ENCODE results near the gene GJD2. TPM values are rescaled to one million over a fixed set of nuclear protein-coding genes. Genes with fewer than 3 reads are reported as not detected.

GJD2 gene
- total RNA-seq, 1 experiment from 2014 or later: not detected

- H3K4me1 ChIP-seq (ENCODE audit: insufficient read depth, low read length): no peaks in the 10 kb centered on the region
- intact Hi-C loops (cut with micrococcal nuclease): no loop called here
- no TSS peak for BruUV-seq (replicated peaks)
- H3K9me2 ChIP-seq (replicated peaks; ENCODE audit: low read length): no peaks in the 10 kb centered on the region
- no peak overlapping the region for H3K4me2 ChIP-seq (ENCODE audit: low read length)
- DNase-seq: no peak
- H3K79me2 ChIP-seq (ENCODE audit: low read length): no peaks in the 10 kb centered on the region
- TF ChIP-seq EZH2 (IDR thresholded peaks at IDR 0.05; ENCODE audit: low read length, unreplicated experiment): no peak
- H3K9me3 ChIP-seq (ENCODE audit: low read length): no peaks in the 10 kb centered on the region
- peaks cover 94% of the 10 kb centered on the region for H3K27me3 ChIP-seq (ENCODE audit: low read length)
- no peak overlapping the region for H3K9ac ChIP-seq (ENCODE audit: low read length)
- H3K4me3 ChIP-seq (ENCODE audit: low read length): no peak overlapping the region
- ChIA-PET CTCF (no interaction called here), POLR2A (ENCODE audit: unreplicated experiment) (no interaction called here)
- ATAC-seq: no peak
- H3F3A ChIP-seq (ENCODE audit: low read length, unreplicated experiment): no peaks in the 10 kb centered on the region
- H4K20me1 ChIP-seq (ENCODE audit: low read length): no peaks in the 10 kb centered on the region
- no peak overlapping the region for H3K27ac ChIP-seq (ENCODE audit: low read length)
- no peaks in the 10 kb centered on the region for H3K36me3 ChIP-seq (ENCODE audit: low read depth, low read length)
- no peak overlapping the region for H2AFZ ChIP-seq (ENCODE audit: low read length)
Measured at GRCh38 chr15:34738002-34738401, 16.8 kb downstream of the GJD2 start.

GRCh38 chr15:34737477-34737876, 17.3 kb downstream of the GJD2 start:
- DNase-seq: no peak
- ChIA-PET CTCF (no interaction called here), POLR2A (ENCODE audit: unreplicated experiment) (no interaction called here)
- no peaks in the 10 kb centered on the region for H4K20me1 ChIP-seq (ENCODE audit: low read length)
- H3K9me3 ChIP-seq (ENCODE audit: low read length): no peaks in the 10 kb centered on the region
- H2AFZ ChIP-seq (ENCODE audit: low read length): no peak overlapping the region
- ATAC-seq: no peak
- H3K36me3 ChIP-seq (ENCODE audit: low read depth, low read length): no peaks in the 10 kb centered on the region
- no peaks in the 10 kb centered on the region for H3K79me2 ChIP-seq (ENCODE audit: low read length)
- no peak overlapping the region for H3K27ac ChIP-seq (ENCODE audit: low read length)
- H3K4me2 ChIP-seq (ENCODE audit: low read length): no peak overlapping the region
- intact Hi-C loops (cut with micrococcal nuclease): no loop called here
- no peaks in the 10 kb centered on the region for H3K4me1 ChIP-seq (ENCODE audit: insufficient read depth, low read length)
- H3K27me3 ChIP-seq (ENCODE audit: low read length): peaks cover 97% of the 10 kb centered on the region
- H3K9me2 ChIP-seq (replicated peaks; ENCODE audit: low read length): no peaks in the 10 kb centered on the region
- H3K4me3 ChIP-seq (ENCODE audit: low read length): no peak overlapping the region
- H3K9ac ChIP-seq (ENCODE audit: low read length): no peak overlapping the region
- BruUV-seq (replicated peaks): no TSS peak
- no peaks in the 10 kb centered on the region for H3F3A ChIP-seq (ENCODE audit: low read length, unreplicated experiment)
- TF ChIP-seq EZH2 (IDR thresholded peaks at IDR 0.05; ENCODE audit: low read length, unreplicated experiment) (no peak), CTCF (conservative IDR thresholded peaks at IDR 0.05; ENCODE audit: low read depth, low read length) (no peak), EZH2phosphoT487 (IDR thresholded peaks at IDR 0.05; ENCODE audit: borderline replicate concordance, low read length) (no peak)

- Histone ChIP-seq H3K4me2 (ENCODE audit: low read length) (no peak overlapping the region), H3K79me2 (ENCODE audit: low read length) (no peaks in the 10 kb centered on the region), H3K36me3 (ENCODE audit: low read depth, low read length) (no peaks in the 10 kb centered on the region), H3K9me2 (replicated peaks; ENCODE audit: low read length) (no peaks in the 10 kb centered on the region), H3K27ac (ENCODE audit: low read length) (no peak overlapping the region), H3K4me1 (ENCODE audit: insufficient read depth, low read length) (no peaks in the 10 kb centered on the region), H3K27me3 (ENCODE audit: low read length) (peaks cover 78% of the 10 kb centered on the region), H4K20me1 (ENCODE audit: low read length) (no peaks in the 10 kb centered on the region), H3K9ac (ENCODE audit: low read length) (no peak overlapping the region), H3K9me3 (ENCODE audit: low read length) (no peaks in the 10 kb centered on the region), H3F3A (ENCODE audit: low read length, unreplicated experiment) (no peaks in the 10 kb centered on the region), H2AFZ (ENCODE audit: low read length) (no peak overlapping the region), H3K4me3 (ENCODE audit: low read length) (no peak overlapping the region)
- POLR2A ChIA-PET (ENCODE audit: unreplicated experiment): no interaction called here
- CTCF ChIA-PET: no interaction called here
- DNase-seq (no peak), ATAC-seq (no peak)
- TF ChIP-seq EZH2phosphoT487 (IDR thresholded peaks at IDR 0.05; ENCODE audit: borderline replicate concordance, low read length): no peak
- BruUV-seq (replicated peaks): no TSS peak
- intact Hi-C loops (cut with micrococcal nuclease): no loop called here
Measured at GRCh38 chr15:34734303-34734702, 20.5 kb downstream of the GJD2 start.

GRCh38 chr15:34733621-34734020, 21.2 kb downstream of the GJD2 start:
- H3K27ac ChIP-seq (ENCODE audit: low read length): no peak overlapping the region
- DNase-seq: no peak
- ATAC-seq: no peak
- H3K9me3 ChIP-seq (ENCODE audit: low read length): no peaks in the 10 kb centered on the region
- H3K4me2 ChIP-seq (ENCODE audit: low read length): no peak overlapping the region
- H3K9me2 ChIP-seq (replicated peaks; ENCODE audit: low read length): no peaks in the 10 kb centered on the region
- no peaks in the 10 kb centered on the region for H4K20me1 ChIP-seq (ENCODE audit: low read length)
- intact Hi-C loops (cut with micrococcal nuclease): no loop called here
- H3K36me3 ChIP-seq (ENCODE audit: low read depth, low read length): no peaks in the 10 kb centered on the region
- POLR2A ChIA-PET (ENCODE audit: unreplicated experiment): no interaction called here
- H2AFZ ChIP-seq (ENCODE audit: low read length): no peak overlapping the region
- H3F3A ChIP-seq (ENCODE audit: low read length, unreplicated experiment): no peaks in the 10 kb centered on the region
- H3K79me2 ChIP-seq (ENCODE audit: low read length): no peaks in the 10 kb centered on the region
- H3K4me1 ChIP-seq (ENCODE audit: insufficient read depth, low read length): no peaks in the 10 kb centered on the region
- peaks cover 78% of the 10 kb centered on the region for H3K27me3 ChIP-seq (ENCODE audit: low read length)
- H3K9ac ChIP-seq (ENCODE audit: low read length): no peak overlapping the region
- BruUV-seq (replicated peaks): no TSS peak
- CTCF ChIA-PET: no interaction called here
- no peak for TF ChIP-seq EZH2phosphoT487 (IDR thresholded peaks at IDR 0.05; ENCODE audit: borderline replicate concordance, low read length)
- TF ChIP-seq CTCF (conservative IDR thresholded peaks at IDR 0.05; ENCODE audit: low read depth, low read length): no peak
- no peak for TF ChIP-seq EZH2 (IDR thresholded peaks at IDR 0.05; ENCODE audit: low read length, unreplicated experiment)
- H3K4me3 ChIP-seq (ENCODE audit: low read length): no peak overlapping the region

Measured in PC-3 (cell line).